ENCODE results near the gene CRY2. TPM values are rescaled to one million over a fixed set of nuclear protein-coding genes. Genes with fewer than 3 reads are reported as not detected.

Gene CRY2
- total and polyA plus RNA-seq, 2 donors (not counting 1 experiment from before 2014, with no cell fraction given) = 8.3 to 21.5 TPM

DNA sequence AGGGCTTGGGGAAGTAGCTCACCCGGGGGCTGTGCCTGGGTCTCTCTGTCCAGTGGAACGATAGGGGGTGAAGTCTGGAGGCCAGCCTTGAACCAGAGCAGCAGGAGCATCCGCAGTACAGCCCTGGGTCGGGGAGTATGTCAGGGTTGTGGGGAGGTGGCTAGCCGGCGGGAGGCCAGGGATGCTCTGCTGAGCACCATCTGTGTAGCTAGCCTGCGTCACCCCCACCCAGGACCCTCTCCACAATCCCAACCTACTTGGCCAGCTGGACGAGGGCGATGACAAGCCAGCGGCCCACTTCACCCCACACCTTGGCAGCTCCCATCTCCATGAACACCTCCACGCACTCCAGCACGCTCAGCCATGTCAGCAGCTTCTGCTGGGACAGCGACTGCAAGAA is 68.2 kb downstream of the CRY2 start:
- Histone ChIP-seq H3K79me2 (ENCODE audit: control insufficient read depth, insufficient read depth, low read length) (peaks cover 18% of the 10 kb centered on the region), H3K27me3 (ENCODE audit: control insufficient read depth, insufficient read depth, low read length) (no peaks in the 10 kb centered on the region), H3K9ac (ENCODE audit: insufficient read depth, low read length) (no peak overlapping the region), H3K36me3 (ENCODE audit: control insufficient read depth, insufficient read depth, low read length) (peaks cover 24% of the 10 kb centered on the region), H3K9me3 (ENCODE audit: control insufficient read depth, insufficient read depth, low read depth, low read length) (no peaks in the 10 kb centered on the region), H3K4me3 (replicated peaks in 1 of 4; ENCODE audit: control extremely low read depth in 1 of 4, insufficient read depth in 1 of 4, low read depth in 3 of 4, low read length in 4 of 4) (no peak overlapping the region), H2AFZ (ENCODE audit: low read length) (no peak overlapping the region), H3K4me2 (ENCODE audit: extremely low read depth, insufficient read depth, low read length) (no peak overlapping the region), H4K20me1 (ENCODE audit: control insufficient read depth, extremely low read depth, insufficient read depth, low read length) (no peaks in the 10 kb centered on the region), H3K4me1 (ENCODE audit: control insufficient read depth, extremely low read depth, insufficient read depth, low read length) (peaks cover 2% of the 10 kb centered on the region), H3K27ac (ENCODE audit: insufficient read depth, low read length) (no peak overlapping the region)
- DNase-seq (ENCODE audit: low read depth in 2 of 2) = no peak
- TF ChIP-seq, protein P1, sequence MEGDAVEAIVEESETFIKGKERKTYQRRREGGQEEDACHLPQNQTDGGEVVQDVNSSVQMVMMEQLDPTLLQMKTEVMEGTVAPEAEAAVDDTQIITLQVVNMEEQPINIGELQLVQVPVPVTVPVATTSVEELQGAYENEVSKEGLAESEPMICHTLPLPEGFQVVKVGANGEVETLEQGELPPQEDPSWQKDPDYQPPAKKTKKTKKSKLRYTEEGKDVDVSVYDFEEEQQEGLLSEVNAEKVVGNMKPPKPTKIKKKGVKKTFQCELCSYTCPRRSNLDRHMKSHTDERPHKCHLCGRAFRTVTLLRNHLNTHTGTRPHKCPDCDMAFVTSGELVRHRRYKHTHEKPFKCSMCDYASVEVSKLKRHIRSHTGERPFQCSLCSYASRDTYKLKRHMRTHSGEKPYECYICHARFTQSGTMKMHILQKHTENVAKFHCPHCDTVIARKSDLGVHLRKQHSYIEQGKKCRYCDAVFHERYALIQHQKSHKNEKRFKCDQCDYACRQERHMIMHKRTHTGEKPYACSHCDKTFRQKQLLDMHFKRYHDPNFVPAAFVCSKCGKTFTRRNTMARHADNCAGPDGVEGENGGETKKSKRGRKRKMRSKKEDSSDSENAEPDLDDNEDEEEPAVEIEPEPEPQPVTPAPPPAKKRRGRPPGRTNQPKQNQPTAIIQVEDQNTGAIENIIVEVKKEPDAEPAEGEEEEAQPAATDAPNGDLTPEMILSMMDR (conservative IDR thresholded peaks at IDR 0.05 in 1 of 2, IDR thresholded peaks at IDR 0.05 in 1 of 2; ENCODE audit: low read depth in 1 of 2, low read length in 2 of 2) = no peak
- no peak for TF ChIP-seq EZH2 (IDR thresholded peaks at IDR 0.05; ENCODE audit: low read length, missing control alignments)

GRCh38 chr11:45917286-45917622 is 70.0 kb downstream of the CRY2 start:
- Histone ChIP-seq H3K27ac (ENCODE audit: insufficient read depth, low read length) (peak overlapping the region; percentile 94), H3K79me2 (ENCODE audit: control insufficient read depth, insufficient read depth, low read length) (peaks cover 18% of the 10 kb centered on the region), H3K36me3 (ENCODE audit: control insufficient read depth, insufficient read depth, low read length) (peaks cover 17% of the 10 kb centered on the region), H3K9me3 (ENCODE audit: control insufficient read depth, insufficient read depth, low read depth, low read length) (no peaks in the 10 kb centered on the region), H3K4me3 (replicated peaks in 1 of 4; ENCODE audit: control extremely low read depth in 1 of 4, insufficient read depth in 1 of 4, low read depth in 3 of 4, low read length in 4 of 4) (peak overlapping the region; percentile 83 to 100 (median 96)), H3K9ac (ENCODE audit: insufficient read depth, low read length) (peak overlapping the region; percentile 95), H4K20me1 (ENCODE audit: control insufficient read depth, extremely low read depth, insufficient read depth, low read length) (no peaks in the 10 kb centered on the region), H3K4me2 (ENCODE audit: extremely low read depth, insufficient read depth, low read length) (peak overlapping the region; percentile 76), H3K4me1 (ENCODE audit: control insufficient read depth, extremely low read depth, insufficient read depth, low read length) (peaks cover 2% of the 10 kb centered on the region), H2AFZ (ENCODE audit: low read length) (peak overlapping the region; percentile 63), H3K27me3 (ENCODE audit: control insufficient read depth, insufficient read depth, low read length) (peaks cover 12% of the 10 kb centered on the region)
- TF ChIP-seq, protein P1 (conservative IDR thresholded peaks at IDR 0.05 in 1 of 2, IDR thresholded peaks at IDR 0.05 in 1 of 2; ENCODE audit: low read depth in 1 of 2, low read length in 2 of 2) = no peak
- no peak for TF ChIP-seq EZH2 (IDR thresholded peaks at IDR 0.05; ENCODE audit: low read length, missing control alignments)
- DNase-seq (ENCODE audit: low read depth in 2 of 2) = no peak

- peak within 1 kb of the TSS; percentile 94 for H3K27ac ChIP-seq (ENCODE audit: insufficient read depth, low read length)
- no peak for TF ChIP-seq EZH2 (IDR thresholded peaks at IDR 0.05; ENCODE audit: low read length, missing control alignments)
- TF ChIP-seq, protein P1 (conservative IDR thresholded peaks at IDR 0.05 in 1 of 2, IDR thresholded peaks at IDR 0.05 in 1 of 2; ENCODE audit: low read depth in 1 of 2, low read length in 2 of 2) = no peak
- H3K9me3 ChIP-seq (ENCODE audit: control insufficient read depth, insufficient read depth, low read depth, low read length) = no peaks in the 10 kb centered on the region
- H3K4me2 ChIP-seq (ENCODE audit: extremely low read depth, insufficient read depth, low read length) = peak within 1 kb of the TSS; percentile 96
- H3K9ac ChIP-seq (ENCODE audit: insufficient read depth, low read length) = peak within 1 kb of the TSS; percentile 95
- DNase-seq (ENCODE audit: low read depth in 2 of 2) = peak; percentile 100
- peak within 1 kb of the TSS; percentile 82 for H2AFZ ChIP-seq (ENCODE audit: low read length)
- H3K4me3 ChIP-seq (replicated peaks in 1 of 4; ENCODE audit: control extremely low read depth in 1 of 4, insufficient read depth in 1 of 4, low read depth in 3 of 4, low read length in 4 of 4) = peak within 1 kb of the TSS; percentile 83 to 100 (median 96)
- H3K36me3 ChIP-seq (ENCODE audit: control insufficient read depth, insufficient read depth, low read length) = peaks cover 17% of the 10 kb centered on the region
- H3K79me2 ChIP-seq (ENCODE audit: control insufficient read depth, insufficient read depth, low read length) = peaks cover 18% of the 10 kb centered on the region
- no peaks in the 10 kb centered on the region for H4K20me1 ChIP-seq (ENCODE audit: control insufficient read depth, extremely low read depth, insufficient read depth, low read length)
- peaks cover 15% of the 10 kb centered on the region for H3K27me3 ChIP-seq (ENCODE audit: control insufficient read depth, insufficient read depth, low read length)
- H3K4me1 ChIP-seq (ENCODE audit: control insufficient read depth, extremely low read depth, insufficient read depth, low read length) = peaks cover 2% of the 10 kb centered on the region
These were observed 70.5 kb downstream of the CRY2 start, which contains the start of gene PEX16 for GRCh38 chr11:45917623-45918330. Gene PEX16 (minus strand): TSS chr11:45917877. CDS start chr11:45917811, 66 bp downstream.

Data from fibroblast of lung (primary cell).